Colonic mucosa (tissue), 4 donors: ENCODE data around the gene KCNIP2. TPM values are rescaled to one million over a fixed set of nuclear protein-coding genes. Genes with fewer than 3 reads are reported as not detected.

ENCODE experiments used
- DNase-seq: peaks from one replicate; pipeline ENCODE4 v3.0.0-alpha.2; 2020
- H3K27ac ChIP-seq: fragments of 200-600 bp; one replicate; pipeline ENCODE4 v1.8.0; 2021
- H3K27me3 ChIP-seq: fragments of 200-600 bp; one replicate; pipeline ENCODE4 v1.8.0; 2021
- H3K36me3 ChIP-seq: fragments of 200-600 bp; one replicate; pipeline ENCODE4 v1.8.0; 2021
- H3K4me1 ChIP-seq: fragments of 200-600 bp; one replicate; pipeline ENCODE4 v1.8.0; 2021; ENCODE audit warnings: mild to moderate bottlenecking
- H3K4me3 ChIP-seq: fragments of 200-600 bp; one replicate; pipeline ENCODE4 v1.8.0; 2021
- H3K9ac ChIP-seq, 2 donors: one replicate each; pipeline ENCODE4 v1.7.0; 2013; ENCODE audit warnings: control low read depth in 2 of 2, low read depth in 2 of 2, low read length in 2 of 2
- H3K9me3 ChIP-seq: fragments of 200-600 bp; one replicate; pipeline ENCODE4 v1.8.0; 2021
- intact Hi-C: fragments of 100-400 bp; cut with DNase I; formaldehyde crosslinking; loops from one replicate; pipeline ENCODE4 v1.14.1; 2022
- total RNA-seq, 2 donors: library from RNA; stranded (reverse); fragmentation: NEBNext Ultra II Directional in 1 of 2; extraction: Animal tissue kit (Norgen Biotek cat#: 25700) in 1 of 2; gene quantifications; one replicate each; pipeline ENCODE4 v1.2.1, GENCODE V29; 2021
- TF ChIP-seq, protein P1 (sequence below): fragments of 200-600 bp; IDR thresholded peaks from one replicate; pipeline ENCODE4 v1.8.0; 2022; ENCODE audit warnings: antibody characterized with exemption, mild to moderate bottlenecking
- donor health status: healthy.
- donor health status: DM: no; HTN: no; CAD: no.
- donor health status: DM: no; HTN: no; CAD: no.

The KCNIP2 gene
- total RNA-seq, 2 donors from 2014 or later: 1.5 to 2.8 TPM

DNA sequence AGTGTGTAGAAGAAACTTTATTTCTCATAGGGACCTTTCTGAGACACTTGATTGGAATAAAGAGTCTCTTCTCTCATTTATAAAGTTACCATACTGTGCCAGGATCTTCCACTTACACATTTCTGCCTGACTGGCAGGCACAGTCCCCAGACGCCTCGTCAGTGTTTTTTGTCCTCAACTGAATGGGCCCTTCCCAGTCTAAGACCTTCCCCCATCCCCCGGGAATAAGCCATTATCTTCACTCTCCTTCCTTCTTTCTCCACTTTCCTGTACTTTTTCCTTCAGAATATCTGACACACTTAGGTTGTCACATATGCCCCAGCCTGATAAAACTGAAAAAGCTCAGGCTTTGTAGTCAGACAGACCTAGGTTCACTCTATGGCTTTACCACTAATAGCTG lies 35.3 kb upstream of the KCNIP2 start:
- DNase-seq: no peak
- H3K36me3 ChIP-seq: no peaks in the 10 kb centered on the region
- no peaks in the 10 kb centered on the region for H3K9me3 ChIP-seq
- TF ChIP-seq, protein P1, sequence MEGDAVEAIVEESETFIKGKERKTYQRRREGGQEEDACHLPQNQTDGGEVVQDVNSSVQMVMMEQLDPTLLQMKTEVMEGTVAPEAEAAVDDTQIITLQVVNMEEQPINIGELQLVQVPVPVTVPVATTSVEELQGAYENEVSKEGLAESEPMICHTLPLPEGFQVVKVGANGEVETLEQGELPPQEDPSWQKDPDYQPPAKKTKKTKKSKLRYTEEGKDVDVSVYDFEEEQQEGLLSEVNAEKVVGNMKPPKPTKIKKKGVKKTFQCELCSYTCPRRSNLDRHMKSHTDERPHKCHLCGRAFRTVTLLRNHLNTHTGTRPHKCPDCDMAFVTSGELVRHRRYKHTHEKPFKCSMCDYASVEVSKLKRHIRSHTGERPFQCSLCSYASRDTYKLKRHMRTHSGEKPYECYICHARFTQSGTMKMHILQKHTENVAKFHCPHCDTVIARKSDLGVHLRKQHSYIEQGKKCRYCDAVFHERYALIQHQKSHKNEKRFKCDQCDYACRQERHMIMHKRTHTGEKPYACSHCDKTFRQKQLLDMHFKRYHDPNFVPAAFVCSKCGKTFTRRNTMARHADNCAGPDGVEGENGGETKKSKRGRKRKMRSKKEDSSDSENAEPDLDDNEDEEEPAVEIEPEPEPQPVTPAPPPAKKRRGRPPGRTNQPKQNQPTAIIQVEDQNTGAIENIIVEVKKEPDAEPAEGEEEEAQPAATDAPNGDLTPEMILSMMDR: no peak
- H3K27ac ChIP-seq: no peak overlapping the region
- no peak overlapping the region for H3K9ac ChIP-seq
- H3K4me3 ChIP-seq: no peak overlapping the region
- H3K4me1 ChIP-seq: no peaks in the 10 kb centered on the region
- H3K27me3 ChIP-seq: no peaks in the 10 kb centered on the region
- intact Hi-C loops: no loop called here

DNA sequence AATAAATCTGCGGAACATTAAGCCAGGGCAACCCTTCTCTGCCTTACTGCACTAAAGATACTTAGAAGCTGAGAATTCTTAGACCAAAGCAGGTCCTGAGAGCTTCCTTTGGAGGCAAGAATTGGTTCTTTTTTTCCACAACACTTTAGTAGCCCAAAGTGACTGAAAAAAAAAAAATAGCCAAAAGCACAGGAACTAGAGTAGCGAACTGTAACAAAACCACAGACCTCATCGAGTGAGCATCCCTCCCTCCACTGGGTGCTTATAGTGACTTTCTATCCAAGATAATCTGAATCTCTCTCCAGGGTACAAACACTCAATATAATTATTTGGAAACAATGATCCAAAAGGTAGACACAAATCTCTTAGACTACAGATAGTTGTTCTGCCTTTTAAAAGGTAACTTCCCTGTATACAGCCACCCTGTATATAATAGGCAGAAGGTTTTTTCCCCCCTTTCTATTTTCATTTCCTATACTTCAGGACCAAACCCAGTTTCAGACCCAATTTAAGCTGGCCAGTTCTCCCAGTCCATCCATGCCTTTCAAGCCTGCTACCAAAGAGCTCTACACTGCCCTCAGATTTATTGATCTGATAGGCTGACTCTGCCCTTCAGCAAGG lies 31.6 kb upstream of the KCNIP2 start:
- Histone ChIP-seq H3K36me3 (no peaks in the 10 kb centered on the region), H3K4me1 (no peaks in the 10 kb centered on the region), H3K4me3 (no peak overlapping the region), H3K27ac (no peak overlapping the region), H3K27me3 (no peaks in the 10 kb centered on the region), H3K9me3 (no peaks in the 10 kb centered on the region), H3K9ac (no peak overlapping the region)
- TF ChIP-seq, protein P1: no peak
- DNase-seq: no peak
- intact Hi-C loops: no loop called here

DNA sequence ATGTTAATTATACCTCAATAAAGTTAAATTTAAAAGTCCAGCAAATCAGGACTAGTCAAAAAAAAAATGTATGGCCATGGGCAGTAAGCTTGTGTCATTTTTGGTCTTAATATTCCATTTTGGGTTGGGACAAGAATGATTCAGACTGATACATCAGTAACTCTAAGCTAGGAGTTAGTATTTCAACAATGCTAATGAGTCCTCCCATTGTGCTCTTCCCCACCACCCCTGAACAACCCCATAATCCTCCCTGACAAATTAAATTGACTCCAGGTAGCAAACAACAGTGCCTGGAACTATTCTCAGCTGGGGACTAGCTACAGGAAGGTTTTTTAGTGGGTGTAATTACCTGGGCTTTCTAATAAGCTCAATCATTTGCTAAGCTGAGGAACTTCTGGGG lies 30.7 kb upstream of the KCNIP2 start:
- no peaks in the 10 kb centered on the region for H3K27me3 ChIP-seq
- H3K9ac ChIP-seq: no peak overlapping the region
- no peak overlapping the region for H3K27ac ChIP-seq
- H3K4me3 ChIP-seq: no peak overlapping the region
- no peaks in the 10 kb centered on the region for H3K9me3 ChIP-seq
- H3K4me1 ChIP-seq: no peaks in the 10 kb centered on the region
- TF ChIP-seq, protein P1: no peak
- H3K36me3 ChIP-seq: no peaks in the 10 kb centered on the region
- no peak for DNase-seq
- intact Hi-C loops: no loop called here

DNA sequence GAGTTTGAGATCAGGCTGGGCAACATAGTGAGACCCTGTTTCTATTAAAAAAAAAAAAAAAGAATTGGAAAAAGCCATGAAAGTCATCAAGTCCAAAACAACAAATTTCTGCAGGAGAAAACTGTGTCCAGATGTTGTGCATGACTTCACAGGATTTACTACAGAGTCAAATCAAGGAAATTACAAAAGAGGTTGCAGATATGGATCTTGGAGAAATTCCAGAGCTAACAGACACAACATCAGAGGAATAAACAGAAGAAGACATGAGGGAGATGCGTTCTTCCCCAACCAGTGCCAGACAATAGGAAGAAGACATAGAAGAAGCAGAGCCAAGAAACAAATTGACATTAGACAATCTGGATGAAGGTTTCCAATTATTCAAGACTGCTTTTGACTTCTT lies 24.3 kb upstream of the KCNIP2 start:
- Histone ChIP-seq H3K27me3 (no peaks in the 10 kb centered on the region), H3K27ac (no peak overlapping the region), H3K9me3 (no peaks in the 10 kb centered on the region), H3K9ac (no peak overlapping the region), H3K4me1 (no peaks in the 10 kb centered on the region), H3K4me3 (no peak overlapping the region), H3K36me3 (no peaks in the 10 kb centered on the region)
- intact Hi-C loops: no loop called here
- no peak for DNase-seq
- TF ChIP-seq, protein P1: no peak

DNA sequence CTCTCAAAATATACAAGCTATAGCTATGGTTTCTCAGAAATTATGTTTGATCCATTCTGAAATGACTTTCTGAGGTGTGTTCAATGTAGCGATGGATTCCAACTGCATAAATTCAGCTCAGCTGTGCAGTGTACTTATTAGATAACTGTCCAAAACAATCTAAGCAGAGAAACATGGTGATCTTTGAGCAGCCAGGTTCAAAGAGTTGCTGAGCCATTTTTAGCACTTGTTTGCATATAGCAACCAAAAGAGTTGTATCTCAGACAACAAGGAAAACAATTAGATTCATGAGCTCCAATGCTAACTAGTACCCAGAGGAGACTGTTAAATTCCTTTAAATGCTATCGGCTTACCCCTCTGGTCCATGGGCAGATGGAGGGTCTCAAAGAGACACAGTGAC lies 15.9 kb upstream of the KCNIP2 start:
- DNase-seq: no peak
- intact Hi-C loops: no loop called here
- no peaks in the 10 kb centered on the region for H3K4me1 ChIP-seq
- H3K9ac ChIP-seq: no peak overlapping the region
- no peaks in the 10 kb centered on the region for H3K36me3 ChIP-seq
- no peaks in the 10 kb centered on the region for H3K9me3 ChIP-seq
- H3K27ac ChIP-seq: no peak overlapping the region
- no peaks in the 10 kb centered on the region for H3K27me3 ChIP-seq
- TF ChIP-seq, protein P1: no peak
- no peak overlapping the region for H3K4me3 ChIP-seq
